ENCODE data around the gene TAPBPL. TPM values are rescaled to one million over a fixed set of nuclear protein-coding genes. Genes with fewer than 3 reads are reported as not detected.

TAPBPL gene
- total and polyA plus RNA-seq, 9 donors, result 10.3 to 37.5 (median 16.5) TPM

DNA sequence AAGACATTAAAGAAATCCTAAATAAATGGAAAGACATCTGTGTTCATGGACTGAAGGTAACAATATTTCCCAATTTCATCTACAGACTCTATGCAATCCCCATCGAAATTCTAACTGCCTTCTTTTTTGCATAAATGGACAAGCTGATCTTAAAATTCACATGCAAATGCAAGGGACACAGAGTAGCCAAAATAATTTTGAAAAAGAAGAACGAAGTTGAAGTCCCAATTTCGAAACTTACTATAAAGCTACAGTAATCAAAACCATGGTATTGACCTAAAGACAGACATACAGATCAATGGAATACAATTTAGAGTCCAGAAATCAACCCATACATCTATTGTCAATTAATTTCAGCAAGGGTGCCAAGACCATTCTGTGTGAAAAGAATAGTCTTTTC, 23.5 kb upstream of the TAPBPL start:
- no peak for DNase-seq
- Histone ChIP-seq H3K9me3 (no peaks in the 10 kb centered on the region), H3K36me3 (no peaks in the 10 kb centered on the region), H3K27ac (no peak overlapping the region), H3K27me3 (no peaks in the 10 kb centered on the region), H3K4me3 (no peak overlapping the region), H3K4me1 (ENCODE audit: insufficient read depth) (peaks cover 6% of the 10 kb centered on the region)
- 78 to 80% (median 80%) methylated on average over 3 of the region's 3 CpGs for WGBS, 3 donors
- intact Hi-C loops (cut with DNase I), result no loop called here
- TF ChIP-seq POLR2A (IDR thresholded peaks at IDR 0.05), result no peak
- TF ChIP-seq, protein P1, sequence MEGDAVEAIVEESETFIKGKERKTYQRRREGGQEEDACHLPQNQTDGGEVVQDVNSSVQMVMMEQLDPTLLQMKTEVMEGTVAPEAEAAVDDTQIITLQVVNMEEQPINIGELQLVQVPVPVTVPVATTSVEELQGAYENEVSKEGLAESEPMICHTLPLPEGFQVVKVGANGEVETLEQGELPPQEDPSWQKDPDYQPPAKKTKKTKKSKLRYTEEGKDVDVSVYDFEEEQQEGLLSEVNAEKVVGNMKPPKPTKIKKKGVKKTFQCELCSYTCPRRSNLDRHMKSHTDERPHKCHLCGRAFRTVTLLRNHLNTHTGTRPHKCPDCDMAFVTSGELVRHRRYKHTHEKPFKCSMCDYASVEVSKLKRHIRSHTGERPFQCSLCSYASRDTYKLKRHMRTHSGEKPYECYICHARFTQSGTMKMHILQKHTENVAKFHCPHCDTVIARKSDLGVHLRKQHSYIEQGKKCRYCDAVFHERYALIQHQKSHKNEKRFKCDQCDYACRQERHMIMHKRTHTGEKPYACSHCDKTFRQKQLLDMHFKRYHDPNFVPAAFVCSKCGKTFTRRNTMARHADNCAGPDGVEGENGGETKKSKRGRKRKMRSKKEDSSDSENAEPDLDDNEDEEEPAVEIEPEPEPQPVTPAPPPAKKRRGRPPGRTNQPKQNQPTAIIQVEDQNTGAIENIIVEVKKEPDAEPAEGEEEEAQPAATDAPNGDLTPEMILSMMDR (IDR thresholded peaks at IDR 0.05), result no peak
- no peak for TF ChIP-seq EP300 (IDR thresholded peaks at IDR 0.05)

DNA sequence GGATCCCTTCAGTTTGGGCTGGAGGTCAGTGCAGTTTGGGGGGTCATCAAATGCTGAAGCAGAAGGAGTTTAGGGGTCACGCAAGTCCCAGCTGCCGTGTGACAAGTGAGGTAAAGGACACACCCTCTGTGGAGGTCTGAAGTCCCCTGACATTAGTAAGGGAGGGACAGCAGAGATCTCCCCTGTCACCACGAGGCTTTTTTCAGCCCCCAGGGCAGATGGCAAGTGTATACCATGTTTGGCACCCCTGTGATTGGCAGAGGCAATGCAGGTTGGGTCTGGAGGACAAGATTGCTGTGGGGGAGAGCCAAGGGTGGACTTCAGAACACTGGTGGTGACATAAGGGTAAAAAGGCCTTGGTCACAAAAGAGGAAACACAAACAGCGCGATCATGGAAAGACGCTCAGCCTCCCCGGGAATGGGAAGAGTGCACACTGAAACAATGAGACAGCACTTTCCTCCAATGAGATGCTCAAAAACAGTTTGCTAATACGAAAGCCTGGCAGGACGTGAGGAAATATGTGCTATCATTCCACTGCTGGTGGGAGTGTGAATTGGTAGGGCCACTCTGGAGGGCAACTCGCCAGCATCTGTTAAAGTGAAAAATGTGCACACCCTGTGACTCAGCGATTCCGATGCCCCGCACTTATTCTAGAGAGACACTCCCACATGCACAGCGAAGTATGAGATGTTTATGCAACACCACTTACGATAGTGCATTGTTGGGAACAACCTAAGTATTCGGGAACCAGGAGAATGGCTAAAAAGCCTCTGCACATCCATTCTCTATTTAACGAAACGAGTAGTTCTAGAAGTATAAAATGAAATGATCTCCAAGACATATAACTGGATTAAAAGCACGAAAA, 21.5 kb upstream of the TAPBPL start:
- peak; percentile 77 to 93 (median 86) for DNase-seq
- Histone ChIP-seq H3K27me3 (no peaks in the 10 kb centered on the region), H3K9me3 (no peaks in the 10 kb centered on the region), H3K36me3 (no peaks in the 10 kb centered on the region), H3K4me3 (peak overlapping the region; percentile 9), H3K4me1 (ENCODE audit: insufficient read depth) (peaks cover 4% of the 10 kb centered on the region), H3K27ac (peak overlapping the region; percentile 33)
- intact Hi-C loops (cut with DNase I), result no loop called here
- TF ChIP-seq EP300 (IDR thresholded peaks at IDR 0.05), result peak; percentile 80
- TF ChIP-seq, protein P1 (IDR thresholded peaks at IDR 0.05), result no peak
- WGBS, 3 donors, result 11 to 15% (median 13%) methylated on average over 19 of the region's 19 CpGs

DNA sequence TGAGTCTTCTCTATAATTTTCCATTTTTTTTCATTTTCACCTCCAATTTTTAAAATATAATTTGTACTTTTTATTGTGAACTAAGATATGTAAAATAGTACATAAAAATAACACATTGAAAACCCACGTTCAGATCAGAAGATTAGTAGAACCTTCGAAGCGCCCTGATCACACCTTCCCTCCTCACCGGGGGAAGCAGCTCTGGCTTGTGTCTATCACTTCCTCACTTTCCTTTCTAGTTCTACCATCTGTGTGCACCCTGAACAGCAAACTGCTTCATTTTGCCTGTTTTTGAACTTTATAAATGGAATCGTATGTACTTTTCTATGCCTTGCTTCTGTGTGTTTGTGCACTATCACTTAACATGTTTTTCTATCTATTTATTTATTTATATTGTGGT, 18.9 kb upstream of the TAPBPL start:
- intact Hi-C loops (cut with DNase I), result no loop called here
- no peak for DNase-seq
- Histone ChIP-seq H3K27ac (no peak overlapping the region), H3K4me1 (ENCODE audit: insufficient read depth) (peaks cover 4% of the 10 kb centered on the region), H3K27me3 (no peaks in the 10 kb centered on the region), H3K4me3 (no peak overlapping the region), H3K9me3 (no peaks in the 10 kb centered on the region), H3K36me3 (no peaks in the 10 kb centered on the region)
- WGBS, 3 donors, result 83 to 88% (median 86%) methylated on average over 5 of the region's 5 CpGs
- TF ChIP-seq POLR2A (IDR thresholded peaks at IDR 0.05) (no peak), EP300 (IDR thresholded peaks at IDR 0.05) (no peak)
- TF ChIP-seq, protein P1 (IDR thresholded peaks at IDR 0.05), result no peak

DNA sequence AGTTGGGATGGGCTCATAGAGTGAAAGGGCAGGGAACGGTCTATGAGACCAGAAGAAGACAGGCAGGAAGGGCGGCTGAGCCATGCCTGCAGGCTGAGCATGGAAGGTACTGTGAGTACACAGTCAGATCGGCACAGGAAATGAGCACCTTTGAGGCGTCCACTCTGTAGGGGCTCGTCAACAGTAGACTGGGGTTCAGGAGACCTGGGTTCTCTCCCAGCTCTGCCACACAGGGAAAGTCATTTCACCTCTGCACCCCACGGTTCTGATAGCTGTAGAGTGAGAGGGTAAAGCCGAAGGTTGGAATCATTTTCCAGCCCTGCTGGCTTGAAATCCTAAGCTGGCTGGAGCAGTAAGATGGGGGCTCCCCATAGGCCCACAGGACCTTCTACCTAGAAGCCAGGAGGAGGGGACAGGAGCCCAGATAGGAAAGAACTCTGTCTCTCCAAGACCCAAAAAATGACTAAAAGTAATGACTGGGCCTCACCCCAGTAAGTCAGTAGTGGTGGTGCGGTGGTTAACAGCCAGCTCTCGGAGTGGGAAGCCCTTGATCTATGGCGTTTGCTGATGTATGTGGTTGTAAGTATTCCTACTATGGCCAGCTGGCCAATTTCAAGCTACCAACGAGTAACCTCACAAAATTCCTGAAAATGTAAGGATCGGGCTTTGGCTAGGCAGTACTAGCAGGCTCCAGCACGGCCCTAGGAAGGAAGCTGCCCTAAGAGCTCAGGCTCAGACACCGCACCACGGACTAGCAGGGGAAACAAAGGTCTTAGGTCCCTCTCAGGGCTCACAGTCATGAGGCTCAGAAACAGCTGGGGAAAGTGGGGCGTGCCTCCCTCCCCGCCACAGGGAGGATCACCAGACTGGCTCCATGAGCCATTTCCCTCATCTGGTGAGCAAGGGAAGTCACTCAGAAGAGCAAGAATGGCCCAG, 17.4 kb upstream of the TAPBPL start:
- DNase-seq, result peak in 1 of 5 donors; percentile 6
- no peaks in the 10 kb centered on the region for H3K27me3 ChIP-seq
- intact Hi-C loops (cut with DNase I), result no loop called here
- no peak overlapping the region for H3K27ac ChIP-seq
- TF ChIP-seq EP300 (IDR thresholded peaks at IDR 0.05), result no peak
- no peak for TF ChIP-seq POLR2A (IDR thresholded peaks at IDR 0.05)
- TF ChIP-seq, protein P1 (IDR thresholded peaks at IDR 0.05), result no peak
- H3K36me3 ChIP-seq, result no peaks in the 10 kb centered on the region
- peaks cover 4% of the 10 kb centered on the region for H3K4me1 ChIP-seq (ENCODE audit: insufficient read depth)
- no peak overlapping the region for H3K4me3 ChIP-seq
- 77 to 80% (median 79%) methylated on average over 17 of the region's 17 CpGs for WGBS, 3 donors
- no peaks in the 10 kb centered on the region for H3K9me3 ChIP-seq

All from ovary (tissue), 9 donors.